Adrenal gland (tissue), 5 donors: Measurements from ENCODE around the gene EDN2.

Source experiments
- POLR2A ChIP-seq, 2 donors: fragments of 450-650 bp; IDR thresholded peaks; one replicate each; pipeline ENCODE4 v1.6.1; 2017; ENCODE audit warnings: antibody characterized with exemption in 2 of 2, mild to moderate bottlenecking in 2 of 2, moderate library complexity in 1 of 2
- TF ChIP-seq, protein P1 (sequence below), 6 experiments: fragments of 450-650 bp in 4 of 6; fragments of 200-600 bp in 2 of 6; sonication (generic) in 1 of 6; IDR thresholded peaks; 1 replicate in 5 of 6; 2 replicates in 1 of 6; pipeline versions ENCODE4 v1.5.1 to v1.8.0; 2016 to 2021; ENCODE audit warnings: antibody characterized with exemption in 6 of 6, mild to moderate bottlenecking in 2 of 6, moderate library complexity in 1 of 6
- donor health status: DM: no; HTN: no; CAD: no.

- TF ChIP-seq, protein P1, sequence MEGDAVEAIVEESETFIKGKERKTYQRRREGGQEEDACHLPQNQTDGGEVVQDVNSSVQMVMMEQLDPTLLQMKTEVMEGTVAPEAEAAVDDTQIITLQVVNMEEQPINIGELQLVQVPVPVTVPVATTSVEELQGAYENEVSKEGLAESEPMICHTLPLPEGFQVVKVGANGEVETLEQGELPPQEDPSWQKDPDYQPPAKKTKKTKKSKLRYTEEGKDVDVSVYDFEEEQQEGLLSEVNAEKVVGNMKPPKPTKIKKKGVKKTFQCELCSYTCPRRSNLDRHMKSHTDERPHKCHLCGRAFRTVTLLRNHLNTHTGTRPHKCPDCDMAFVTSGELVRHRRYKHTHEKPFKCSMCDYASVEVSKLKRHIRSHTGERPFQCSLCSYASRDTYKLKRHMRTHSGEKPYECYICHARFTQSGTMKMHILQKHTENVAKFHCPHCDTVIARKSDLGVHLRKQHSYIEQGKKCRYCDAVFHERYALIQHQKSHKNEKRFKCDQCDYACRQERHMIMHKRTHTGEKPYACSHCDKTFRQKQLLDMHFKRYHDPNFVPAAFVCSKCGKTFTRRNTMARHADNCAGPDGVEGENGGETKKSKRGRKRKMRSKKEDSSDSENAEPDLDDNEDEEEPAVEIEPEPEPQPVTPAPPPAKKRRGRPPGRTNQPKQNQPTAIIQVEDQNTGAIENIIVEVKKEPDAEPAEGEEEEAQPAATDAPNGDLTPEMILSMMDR (IDR thresholded peaks at IDR 0.05), result no peak
- TF ChIP-seq POLR2A (IDR thresholded peaks at IDR 0.05), result no peak
These were observed 19.1 kb upstream of the EDN2 start for GRCh38 chr1:41503538-41504113.
